ENCODE results near the gene NR3C1. TPM values are rescaled to one million over a fixed set of nuclear protein-coding genes. Genes with fewer than 3 reads are reported as not detected.

Gene NR3C1
- total and polyA plus RNA-seq, 2 experiments from 2014 or later, result 41.0 to 60.5 TPM

GRCh38 chr5:143354025-143354424, 49.5 kb downstream of the NR3C1 start:
- peaks cover 90% of the 10 kb centered on the region for H3K79me2 ChIP-seq
- 93% methylated on average over 3 of the region's 3 CpGs for WGBS (ENCODE audit: low lambda C conversion rate, missing lambda C conversion rate)
- no peak for DNase-seq (ENCODE audit: low spot score)
- H3K27ac ChIP-seq, result no peak overlapping the region
- no peak overlapping the region for H3K4me2 ChIP-seq
- no peak overlapping the region for H2AFZ ChIP-seq
- no peaks in the 10 kb centered on the region for H3K36me3 ChIP-seq (replicated peaks; ENCODE audit: insufficient read depth, low read depth)
- no peaks in the 10 kb centered on the region for H3K9me3 ChIP-seq (ENCODE audit: low read depth)
- no peaks in the 10 kb centered on the region for H3K9me2 ChIP-seq (replicated peaks; ENCODE audit: insufficient read depth)
- TF ChIP-seq EZH2 (IDR thresholded peaks at IDR 0.05; ENCODE audit: borderline replicate concordance), result no peak
- no peak for TF ChIP-seq EZH2phosphoT487 (IDR thresholded peaks at IDR 0.05; ENCODE audit: low read depth, severe bottlenecking, unreplicated experiment)
- no peak for TF ChIP-seq CTCF (IDR thresholded peaks at IDR 0.05; ENCODE audit: poor library complexity)
- H3K4me1 ChIP-seq (ENCODE audit: insufficient read depth), result peaks cover 15% of the 10 kb centered on the region
- peaks cover 13% of the 10 kb centered on the region for H4K20me1 ChIP-seq (ENCODE audit: insufficient read depth, poor library complexity, severe bottlenecking)
- no peak overlapping the region for H3K4me3 ChIP-seq
- H3K27me3 ChIP-seq, result no peaks in the 10 kb centered on the region

- WGBS (ENCODE audit: low lambda C conversion rate, missing lambda C conversion rate), result 92% methylated on average over 1 of the region's 1 CpG
- DNase-seq (ENCODE audit: low spot score), result no peak
- no peaks in the 10 kb centered on the region for H3K9me3 ChIP-seq (ENCODE audit: low read depth)
- H3K4me1 ChIP-seq (ENCODE audit: insufficient read depth), result peaks cover 20% of the 10 kb centered on the region
- no peaks in the 10 kb centered on the region for H3K9me2 ChIP-seq (replicated peaks; ENCODE audit: insufficient read depth)
- no peaks in the 10 kb centered on the region for H3K36me3 ChIP-seq (replicated peaks; ENCODE audit: insufficient read depth, low read depth)
- peaks cover 89% of the 10 kb centered on the region for H3K79me2 ChIP-seq
- peaks cover 13% of the 10 kb centered on the region for H4K20me1 ChIP-seq (ENCODE audit: insufficient read depth, poor library complexity, severe bottlenecking)
- no peak overlapping the region for H3K4me2 ChIP-seq
- H3K27ac ChIP-seq, result no peak overlapping the region
- H3K27me3 ChIP-seq, result no peaks in the 10 kb centered on the region
- TF ChIP-seq CTCF (IDR thresholded peaks at IDR 0.05; ENCODE audit: poor library complexity) (no peak), EZH2phosphoT487 (IDR thresholded peaks at IDR 0.05; ENCODE audit: low read depth, severe bottlenecking, unreplicated experiment) (no peak), EZH2 (IDR thresholded peaks at IDR 0.05; ENCODE audit: borderline replicate concordance) (no peak)
- H3K4me3 ChIP-seq, result no peak overlapping the region
- no peak overlapping the region for H2AFZ ChIP-seq
Measured at GRCh38 chr5:143352691-143353090, 50.8 kb downstream of the NR3C1 start.

GRCh38 chr5:143350751-143351602, 52.5 kb downstream of the NR3C1 start:
- Histone ChIP-seq H3K9me2 (replicated peaks; ENCODE audit: insufficient read depth) (no peaks in the 10 kb centered on the region), H3K79me2 (peaks cover 86% of the 10 kb centered on the region), H3K27me3 (no peaks in the 10 kb centered on the region), H3K4me1 (ENCODE audit: insufficient read depth) (peaks cover 24% of the 10 kb centered on the region), H3K36me3 (replicated peaks; ENCODE audit: insufficient read depth, low read depth) (no peaks in the 10 kb centered on the region), H3K9me3 (ENCODE audit: low read depth) (no peaks in the 10 kb centered on the region), H3K4me2 (no peak overlapping the region), H3K4me3 (no peak overlapping the region), H4K20me1 (ENCODE audit: insufficient read depth, poor library complexity, severe bottlenecking) (peaks cover 15% of the 10 kb centered on the region), H2AFZ (no peak overlapping the region), H3K27ac (no peak overlapping the region)
- DNase-seq (ENCODE audit: low spot score), result no peak
- TF ChIP-seq EZH2 (IDR thresholded peaks at IDR 0.05; ENCODE audit: borderline replicate concordance), result no peak
- no peak for TF ChIP-seq CTCF (IDR thresholded peaks at IDR 0.05; ENCODE audit: poor library complexity)
- no peak for TF ChIP-seq EZH2phosphoT487 (IDR thresholded peaks at IDR 0.05; ENCODE audit: low read depth, severe bottlenecking, unreplicated experiment)
- 76% methylated on average over 3 of the region's 3 CpGs for WGBS (ENCODE audit: low lambda C conversion rate, missing lambda C conversion rate)
